Neuronal stem cell (in vitro differentiated cells): ENCODE measurements around the gene DIDO1.
"Not testable (repeated sequence)": the region's sequence is repeated elsewhere in the genome, so short reads cannot be mapped to it uniquely, and the experiment has no call there.

Experiments used
- DNase-seq: peaks from one replicate; pipeline ENCODE4 v3.0.0-alpha.2; 2013; ENCODE audit warnings: low spot score
- H2AFZ ChIP-seq: one replicate; pipeline ENCODE4 v1.6.1; 2013; ENCODE audit warnings: mild to moderate bottlenecking, low read length, inconsistent platforms
- H2AK5ac ChIP-seq: 2 replicates; pipeline ENCODE4 v1.6.1; 2013; ENCODE audit warnings: low read depth, mild to moderate bottlenecking, inconsistent platforms, low read length, moderate library complexity, mixed read lengths
- H2BK120ac ChIP-seq: 2 replicates; pipeline ENCODE4 v1.6.1; 2013; ENCODE audit warnings: low read depth, mild to moderate bottlenecking, inconsistent platforms, low read length, moderate library complexity, mixed read lengths
- H2BK12ac ChIP-seq: one replicate; pipeline ENCODE4 v1.6.1; 2013; ENCODE audit warnings: low read length, inconsistent platforms
- H2BK15ac ChIP-seq: 2 replicates; pipeline ENCODE4 v1.6.1; 2013; ENCODE audit warnings: mild to moderate bottlenecking, low read length, inconsistent platforms, mixed read lengths
- H2BK5ac ChIP-seq: one replicate; pipeline ENCODE4 v1.6.1; 2013; ENCODE audit warnings: inconsistent platforms, mild to moderate bottlenecking, low read length, moderate library complexity
- H3K14ac ChIP-seq: one replicate; pipeline ENCODE4 v1.6.1; 2013; ENCODE audit warnings: low read length, inconsistent platforms
- H3K18ac ChIP-seq: 2 replicates; pipeline ENCODE4 v1.6.1; 2013; ENCODE audit warnings: low read length, inconsistent platforms
- H3K23ac ChIP-seq: 2 replicates; pipeline ENCODE4 v1.6.1; 2013; ENCODE audit warnings: low read depth, mild to moderate bottlenecking, mixed read lengths, low read length, inconsistent platforms; ENCODE audit not compliant: poor library complexity
- H3K27ac ChIP-seq: replicated peaks from 3 replicates; pipeline ENCODE4 v1.5.1; 2013; ENCODE audit warnings: low read length, inconsistent platforms
- H3K27me3 ChIP-seq, 3 experiments: 2 replicates each; pipeline ENCODE4 v1.6.1; 2013; ENCODE audit warnings: low read length in 3 of 3, mild to moderate bottlenecking in 2 of 3, inconsistent platforms in 1 of 3, low read depth in 1 of 3, mixed read lengths in 1 of 3, moderate library complexity in 1 of 3; ENCODE audit not compliant: control insufficient read depth in 3 of 3, insufficient read depth in 3 of 3
- H3K36me3 ChIP-seq, 2 donors: replicated peaks in 1 of 2; 2 replicates each; pipeline ENCODE4 v1.6.1; 2013; ENCODE audit warnings: low read length in 2 of 2; ENCODE audit not compliant: control insufficient read depth in 2 of 2, insufficient read depth in 2 of 2
- H3K4ac ChIP-seq: 2 replicates; pipeline ENCODE4 v1.6.1; 2013; ENCODE audit warnings: inconsistent platforms, mild to moderate bottlenecking, low read length, moderate library complexity
- H3K4me1 ChIP-seq, 2 donors: 1 replicate in 1 of 2; 2 replicates in 1 of 2; pipeline ENCODE4 v1.6.1; 2013; ENCODE audit warnings: low read length in 2 of 2, low read depth in 1 of 2; ENCODE audit not compliant: control insufficient read depth in 2 of 2, insufficient read depth in 1 of 2
- H3K4me2 ChIP-seq: one replicate; pipeline ENCODE4 v1.6.1; 2013; ENCODE audit warnings: mild to moderate bottlenecking, low read length, inconsistent platforms; ENCODE audit not compliant: insufficient read depth, poor library complexity, severe bottlenecking
- H3K4me3 ChIP-seq, 2 donors: 2 replicates each; pipeline ENCODE4 v1.5.1; 2013; ENCODE audit warnings: low read length in 2 of 2, mild to moderate bottlenecking in 2 of 2, inconsistent platforms in 1 of 2, moderate library complexity in 1 of 2
- H3K79me1 ChIP-seq: one replicate; pipeline ENCODE4 v1.6.1; 2013; ENCODE audit warnings: low read depth, mild to moderate bottlenecking, inconsistent platforms, low read length, moderate library complexity
- H3K9ac ChIP-seq: one replicate; pipeline ENCODE4 v1.6.1; 2013; ENCODE audit warnings: mild to moderate bottlenecking, low read depth, low read length, inconsistent platforms; ENCODE audit not compliant: poor library complexity
- H3K9me3 ChIP-seq, 2 donors: replicated peaks in 1 of 2; 2 replicates each; pipeline versions ENCODE3 to v1.6.1; 2013; ENCODE audit warnings: low read length in 2 of 2, mild to moderate bottlenecking in 2 of 2, inconsistent platforms in 1 of 2, low read depth in 1 of 2, mixed read lengths in 1 of 2, moderate library complexity in 1 of 2; ENCODE audit not compliant: control insufficient read depth in 2 of 2, insufficient read depth in 1 of 2
- H4K8ac ChIP-seq: one replicate; pipeline ENCODE4 v1.6.1; 2013; ENCODE audit warnings: low read depth, mild to moderate bottlenecking, inconsistent platforms, low read length, moderate library complexity
- H4K91ac ChIP-seq: one replicate; pipeline ENCODE4 v1.6.1; 2013; ENCODE audit warnings: low read length, low read depth, mild to moderate bottlenecking, inconsistent platforms; ENCODE audit not compliant: poor library complexity
- WGBS, 2 donors: extraction: QIAGEN DNeasy Blood & Tissue Kit; methylation state at CpG; one replicate each; pipeline ENCODE4 v1.1.7; 2013; ENCODE audit warnings: missing lambda C conversion rate in 2 of 2, mixed read lengths in 1 of 2; ENCODE audit not compliant: insufficient read length in 2 of 2, insufficient replicate concordance in 1 of 2; ENCODE audit errors: extremely low coverage in 2 of 2; 5-methylcytosine and 5-hydroxymethylcytosine counted together

The DIDO1 gene

DNA sequence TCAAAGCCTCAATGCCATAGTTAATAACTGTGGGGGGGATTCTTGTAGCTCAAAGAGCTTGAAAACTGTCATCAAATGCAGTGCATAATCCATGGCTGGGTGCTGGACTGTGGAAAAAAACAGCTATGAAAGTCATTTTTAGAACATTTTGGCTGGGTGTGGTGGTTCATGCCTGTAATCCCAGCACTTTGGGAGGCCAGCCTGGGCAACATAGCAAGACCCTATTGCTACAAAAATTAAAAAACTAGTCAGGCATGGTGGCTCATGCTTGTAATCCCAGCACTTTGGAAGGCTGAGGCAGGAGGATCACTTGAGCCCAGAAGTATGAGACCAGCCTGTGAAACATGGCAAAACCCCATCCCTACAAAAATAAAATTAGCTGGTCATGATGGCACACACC, 76.9 kb downstream of the DIDO1 start:
- H3K14ac ChIP-seq, result no peak overlapping the region
- H3K9ac ChIP-seq, result no peak overlapping the region
- peaks cover 6% of the 10 kb centered on the region for H3K79me1 ChIP-seq
- H3K4ac ChIP-seq, result no peak overlapping the region
- H3K4me1 ChIP-seq, result peaks cover 0 to 2% of the 10 kb centered on the region in 2 donors
- H3K4me3 ChIP-seq, result no peak overlapping the region
- H3K36me3 ChIP-seq, result peaks cover 27 to 74% of the 10 kb centered on the region in 2 donors
- H3K18ac ChIP-seq, result no peak overlapping the region
- no peak overlapping the region for H3K4me2 ChIP-seq
- H2AFZ ChIP-seq, result no peak overlapping the region
- H3K27ac ChIP-seq, result no peak overlapping the region
- no peak overlapping the region for H2BK5ac ChIP-seq
- H2AK5ac ChIP-seq, result no peak overlapping the region
- DNase-seq, result no peak
- no peak overlapping the region for H3K23ac ChIP-seq
- no peak overlapping the region for H2BK120ac ChIP-seq
- H2BK12ac ChIP-seq, result no peak overlapping the region
- no peak overlapping the region for H4K8ac ChIP-seq
- H3K9me3 ChIP-seq, result no peaks in the 10 kb centered on the region
- no peak overlapping the region for H2BK15ac ChIP-seq
- no peak overlapping the region for H4K91ac ChIP-seq
- no peaks in the 10 kb centered on the region for H3K27me3 ChIP-seq

GRCh38 chr20:62848917-62849316, 77.4 kb downstream of the DIDO1 start:
- H4K8ac ChIP-seq, H3K27me3 ChIP-seq, H3K9ac ChIP-seq, H2BK120ac ChIP-seq, H3K27ac ChIP-seq, H3K79me1 ChIP-seq, H3K18ac ChIP-seq, H3K4me3 ChIP-seq, H3K4me2 ChIP-seq, H3K4ac ChIP-seq, H3K9me3 ChIP-seq, DNase-seq, H3K23ac ChIP-seq, H2BK5ac ChIP-seq, H3K4me1 ChIP-seq, H2AK5ac ChIP-seq, H3K14ac ChIP-seq, H2BK12ac ChIP-seq, H4K91ac ChIP-seq, H2BK15ac ChIP-seq, H2AFZ ChIP-seq: not testable (repeated sequence)
- H3K36me3 ChIP-seq, result peaks cover 24 to 69% of the 10 kb centered on the region in 2 donors
- no CpG with 5 or more reads among the region's 7 CpGs for WGBS, 2 donors

DNA sequence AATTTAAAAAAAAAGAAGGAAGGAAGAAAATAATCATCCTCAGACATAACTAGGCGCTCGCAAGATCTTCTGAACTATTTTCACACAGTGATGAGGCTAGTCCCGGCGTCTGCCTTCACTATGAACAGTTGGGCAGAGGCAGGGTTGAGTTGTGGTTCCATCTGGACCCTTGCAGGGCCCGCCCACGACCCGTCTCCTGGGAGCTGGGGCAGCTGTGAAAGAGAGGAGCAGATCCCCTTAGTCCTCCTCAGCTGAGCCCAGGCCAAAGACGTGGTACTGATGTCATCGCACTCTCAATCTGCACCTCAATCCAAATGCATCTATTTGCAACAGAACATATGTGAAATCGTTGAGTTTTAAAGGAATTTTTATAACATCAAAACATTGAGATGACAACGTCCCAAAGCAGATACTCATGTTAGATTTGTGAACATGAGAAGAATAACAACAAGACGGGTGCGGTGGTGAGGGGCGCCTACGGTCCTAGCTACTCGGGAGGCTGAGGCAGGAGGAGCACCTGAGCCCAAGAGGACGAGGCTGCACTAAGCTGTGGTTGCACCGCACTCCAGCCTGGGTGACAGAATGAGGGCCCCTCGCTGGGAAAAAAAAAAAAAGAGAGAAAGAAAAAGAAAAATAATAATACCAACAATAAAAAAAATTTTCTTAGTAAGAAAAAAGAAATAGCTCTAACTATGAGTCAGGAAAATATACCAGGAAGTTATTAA, 80.0 kb downstream of the DIDO1 start:
- no peak overlapping the region for H3K23ac ChIP-seq
- no peak overlapping the region for H2BK12ac ChIP-seq
- H3K27ac ChIP-seq, result no peak overlapping the region
- H3K36me3 ChIP-seq, result peaks cover 11 to 43% of the 10 kb centered on the region in 2 donors
- H3K4me3 ChIP-seq, result no peak overlapping the region
- H3K9me3 ChIP-seq, result peaks cover 2 to 7% of the 10 kb centered on the region in 2 donors
- DNase-seq, result no peak
- H3K4me2 ChIP-seq, result no peak overlapping the region
- no peak overlapping the region for H2AFZ ChIP-seq
- H2BK120ac ChIP-seq, result no peak overlapping the region
- H2AK5ac ChIP-seq, result no peak overlapping the region
- H3K4me1 ChIP-seq, result peaks cover 2 to 3% of the 10 kb centered on the region in 2 donors
- no CpG with 5 or more reads among the region's 19 CpGs for WGBS, 2 donors
- peak overlapping the region; percentile 24 for H4K8ac ChIP-seq
- no peak overlapping the region for H3K4ac ChIP-seq
- H2BK15ac ChIP-seq, result no peak overlapping the region
- no peak overlapping the region for H2BK5ac ChIP-seq
- no peak overlapping the region for H3K18ac ChIP-seq
- H4K91ac ChIP-seq, result no peak overlapping the region
- no peaks in the 10 kb centered on the region for H3K27me3 ChIP-seq
- no peak overlapping the region for H3K14ac ChIP-seq
- H3K9ac ChIP-seq, result no peak overlapping the region
- peaks cover 6% of the 10 kb centered on the region for H3K79me1 ChIP-seq

GRCh38 chr20:62845416-62846160, 80.7 kb downstream of the DIDO1 start:
- Histone ChIP-seq H3K4me1 (peaks cover 2 to 3% of the 10 kb centered on the region in 2 donors), H3K9ac (no peak overlapping the region), H3K4ac (no peak overlapping the region), H2BK120ac (no peak overlapping the region), H2BK5ac (no peak overlapping the region), H2AK5ac (no peak overlapping the region), H3K36me3 (peaks cover 11 to 36% of the 10 kb centered on the region in 2 donors), H3K23ac (no peak overlapping the region), H3K9me3 (peaks cover 2 to 7% of the 10 kb centered on the region in 2 donors), H3K18ac (no peak overlapping the region), H2AFZ (no peak overlapping the region), H4K8ac (no peak overlapping the region), H3K27me3 (no peaks in the 10 kb centered on the region), H2BK15ac (no peak overlapping the region), H3K4me2 (no peak overlapping the region), H3K14ac (no peak overlapping the region), H3K79me1 (peaks cover 3% of the 10 kb centered on the region), H3K27ac (no peak overlapping the region), H3K4me3 (no peak overlapping the region), H4K91ac (no peak overlapping the region), H2BK12ac (no peak overlapping the region)
- DNase-seq, result no peak
- WGBS, 2 donors, result no CpG with 5 or more reads among the region's 16 CpGs
